Breast epithelium (tissue), 4 donors: ENCODE results near the gene RGP1. TPM values are rescaled to one million over a fixed set of nuclear protein-coding genes. Genes with fewer than 3 reads are reported as not detected.
A peak's percentile ranks its signal among the peaks of the same experiment; 100 is the strongest.

Experiments
- DNase-seq, 2 donors: peaks; one replicate each; pipeline ENCODE4 v3.0.0-alpha.2; 2019; ENCODE audit warnings: low spot score in 2 of 2
- H3K27ac ChIP-seq, 2 donors: fragments of 200-600 bp; sonication (generic) in 1 of 2; one replicate each; pipeline ENCODE4 v1.5.1; 2016 to 2019; ENCODE audit warnings: mild to moderate bottlenecking in 1 of 2
- H3K27me3 ChIP-seq, 2 donors: fragments of 200-600 bp; sonication (generic) in 1 of 2; one replicate each; pipeline versions ENCODE4 v1.5.1 to v1.6.0; 2017 to 2019; ENCODE audit warnings: control low read depth in 1 of 2, mild to moderate bottlenecking in 1 of 2
- H3K36me3 ChIP-seq: fragments of 200-600 bp; one replicate; pipeline ENCODE4 v1.5.1; 2019
- H3K4me1 ChIP-seq, 2 donors: fragments of 200-600 bp; sonication (generic); one replicate each; pipeline ENCODE4 v1.5.1; 2016 to 2019; ENCODE audit warnings: control low read depth in 1 of 2
- H3K4me3 ChIP-seq, 3 donors: fragments of 200-600 bp; sonication (generic); 1 replicate in 2 of 3; 2 replicates in 1 of 3; pipeline ENCODE4 v1.5.1; 2016 to 2019; ENCODE audit warnings: mild to moderate bottlenecking in 3 of 3, moderate library complexity in 2 of 3
- H3K9me3 ChIP-seq, 2 donors: fragments of 200-600 bp; sonication (generic) in 1 of 2; one replicate each; pipeline ENCODE4 v1.5.1; 2016 to 2019; ENCODE audit warnings: control low read depth in 1 of 2
- POLR2A ChIP-seq: fragments of 450-650 bp; IDR thresholded peaks from one replicate; pipeline ENCODE4 v1.6.1; 2016; ENCODE audit warnings: antibody characterized with exemption, mild to moderate bottlenecking, moderate library complexity
- POLR2AphosphoS5 ChIP-seq, 3 donors: sonication (generic); formaldehyde crosslinking; IDR thresholded peaks; one replicate each; pipeline ENCODE4 v1.6.1; 2017; ENCODE audit warnings: antibody characterized with exemption in 3 of 3
- intact Hi-C: fragments of 100-400 bp; cut with DNase I; formaldehyde crosslinking; loops from one replicate; pipeline ENCODE4 v1.15.1; 2023; ENCODE audit warnings: low total_unique reads
- total RNA-seq, 3 donors: library from RNA; depleted of rRNA; stranded (reverse); fragments of >200 nt; gene quantifications; one replicate each; pipeline ENCODE4 v1.1.0, GENCODE V29; 2016
- TF ChIP-seq, protein P1 (sequence below), 3 donors: fragments of 450-650 bp; IDR thresholded peaks; one replicate each; pipeline ENCODE4 v1.5.1; 2016 to 2017; ENCODE audit warnings: antibody characterized with exemption in 3 of 3, mild to moderate bottlenecking in 3 of 3, moderate library complexity in 3 of 3

RGP1 gene
- total RNA-seq, 3 donors from 2014 or later: 16.7 to 20.1 (median 17.4) TPM

DNA sequence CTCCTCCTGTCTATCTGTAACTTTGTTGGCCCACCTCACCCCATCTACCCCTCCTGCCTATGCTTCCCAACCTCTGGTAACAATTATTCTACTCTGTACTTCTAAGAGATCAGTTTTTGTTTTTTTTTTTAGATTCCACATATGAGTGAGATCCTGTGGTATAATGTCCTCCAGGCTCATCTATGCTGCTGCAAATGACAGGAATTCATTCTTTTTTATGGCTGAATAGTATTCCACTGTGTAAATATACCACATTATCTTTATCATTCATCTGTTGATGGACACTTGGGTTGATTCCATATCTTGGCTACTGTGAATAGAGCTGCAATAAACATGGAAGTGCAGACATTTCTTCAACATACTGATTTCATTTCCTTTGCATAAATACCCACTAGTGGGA, 34.3 kb downstream of the RGP1 start:
- no peak overlapping the region for H3K27ac ChIP-seq
- TF ChIP-seq, protein P1, sequence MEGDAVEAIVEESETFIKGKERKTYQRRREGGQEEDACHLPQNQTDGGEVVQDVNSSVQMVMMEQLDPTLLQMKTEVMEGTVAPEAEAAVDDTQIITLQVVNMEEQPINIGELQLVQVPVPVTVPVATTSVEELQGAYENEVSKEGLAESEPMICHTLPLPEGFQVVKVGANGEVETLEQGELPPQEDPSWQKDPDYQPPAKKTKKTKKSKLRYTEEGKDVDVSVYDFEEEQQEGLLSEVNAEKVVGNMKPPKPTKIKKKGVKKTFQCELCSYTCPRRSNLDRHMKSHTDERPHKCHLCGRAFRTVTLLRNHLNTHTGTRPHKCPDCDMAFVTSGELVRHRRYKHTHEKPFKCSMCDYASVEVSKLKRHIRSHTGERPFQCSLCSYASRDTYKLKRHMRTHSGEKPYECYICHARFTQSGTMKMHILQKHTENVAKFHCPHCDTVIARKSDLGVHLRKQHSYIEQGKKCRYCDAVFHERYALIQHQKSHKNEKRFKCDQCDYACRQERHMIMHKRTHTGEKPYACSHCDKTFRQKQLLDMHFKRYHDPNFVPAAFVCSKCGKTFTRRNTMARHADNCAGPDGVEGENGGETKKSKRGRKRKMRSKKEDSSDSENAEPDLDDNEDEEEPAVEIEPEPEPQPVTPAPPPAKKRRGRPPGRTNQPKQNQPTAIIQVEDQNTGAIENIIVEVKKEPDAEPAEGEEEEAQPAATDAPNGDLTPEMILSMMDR (IDR thresholded peaks at IDR 0.05): no peak
- TF ChIP-seq POLR2AphosphoS5 (IDR thresholded peaks at IDR 0.05) (no peak), POLR2A (no peak)
- no peaks in the 10 kb centered on the region for H3K36me3 ChIP-seq
- no peak overlapping the region for H3K4me3 ChIP-seq
- no peaks in the 10 kb centered on the region for H3K27me3 ChIP-seq
- no peaks in the 10 kb centered on the region for H3K4me1 ChIP-seq
- H3K9me3 ChIP-seq: no peaks in the 10 kb centered on the region
- intact Hi-C loops: loop anchor here (5.0 kb wide), 1 partner anchor 601 kb away; no protein-coding TSS in a partner anchor
- no peak for DNase-seq

DNA sequence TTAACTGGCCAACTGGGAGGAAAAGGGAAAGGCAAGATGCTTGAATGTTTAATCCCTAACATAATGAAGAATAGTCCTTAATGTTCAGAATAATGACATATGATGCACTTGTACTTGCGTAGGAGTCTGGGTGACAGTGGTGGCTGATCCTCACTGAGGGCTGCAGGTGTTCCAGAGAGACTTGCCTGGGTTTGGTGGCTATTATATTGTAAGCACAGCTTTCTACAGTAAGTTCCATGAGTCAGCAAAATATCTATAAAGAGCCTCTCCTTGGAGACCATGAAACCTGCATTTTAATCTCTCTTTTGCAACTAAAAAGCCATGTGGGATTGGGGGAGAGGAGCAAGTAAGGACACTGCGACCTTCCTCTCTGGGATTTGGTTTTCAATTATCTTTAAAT, 40.5 kb downstream of the RGP1 start:
- Histone ChIP-seq H3K36me3 (no peaks in the 10 kb centered on the region), H3K4me3 (no peak overlapping the region), H3K4me1 (peaks cover 0 to 4% of the 10 kb centered on the region in 2 donors), H3K27ac (no peak overlapping the region), H3K27me3 (no peaks in the 10 kb centered on the region), H3K9me3 (no peaks in the 10 kb centered on the region)
- DNase-seq: no peak
- intact Hi-C loops: no loop called here
- TF ChIP-seq POLR2A: no peak
- no peak for TF ChIP-seq POLR2AphosphoS5 (IDR thresholded peaks at IDR 0.05)
- TF ChIP-seq, protein P1 (IDR thresholded peaks at IDR 0.05): no peak

GRCh38 chr9:35790025-35790384, 40.9 kb downstream of the RGP1 start:
- Histone ChIP-seq H3K27ac (peak overlapping the region in 1 of 2 donors; percentile 91), H3K4me3 (no peak overlapping the region), H3K27me3 (no peaks in the 10 kb centered on the region), H3K9me3 (no peaks in the 10 kb centered on the region), H3K4me1 (peaks cover 0 to 4% of the 10 kb centered on the region in 2 donors), H3K36me3 (no peaks in the 10 kb centered on the region)
- TF ChIP-seq POLR2A (no peak), POLR2AphosphoS5 (IDR thresholded peaks at IDR 0.05) (no peak)
- TF ChIP-seq, protein P1 (IDR thresholded peaks at IDR 0.05): no peak
- intact Hi-C loops: loop anchor here (5.0 kb wide), 1 partner anchor 97 kb away; no protein-coding TSS in a partner anchor
- DNase-seq: no peak

GRCh38 chr9:35790385-35791296, 41.6 kb downstream of the RGP1 start:
- H3K4me1 ChIP-seq: peaks cover 0 to 4% of the 10 kb centered on the region in 2 donors
- H3K4me3 ChIP-seq: peak overlapping the region; percentile 56 to 81 (median 56)
- H3K27ac ChIP-seq: peak overlapping the region; percentile 54 to 91
- TF ChIP-seq, protein P1 (IDR thresholded peaks at IDR 0.05): peak; percentile 67 to 93 (median 92)
- peak in 1 of 3 donors; percentile 36 for TF ChIP-seq POLR2AphosphoS5 (IDR thresholded peaks at IDR 0.05)
- TF ChIP-seq POLR2A: no peak
- no peaks in the 10 kb centered on the region for H3K9me3 ChIP-seq
- H3K36me3 ChIP-seq: no peaks in the 10 kb centered on the region
- intact Hi-C loops: loop anchor here (5.0 kb wide), 1 partner anchor 97 kb away; no protein-coding TSS in a partner anchor
- peak; percentile 61 for DNase-seq
- H3K27me3 ChIP-seq: no peaks in the 10 kb centered on the region
